Measurements from ENCODE around the gene CD4.

Gene CD4

DNA sequence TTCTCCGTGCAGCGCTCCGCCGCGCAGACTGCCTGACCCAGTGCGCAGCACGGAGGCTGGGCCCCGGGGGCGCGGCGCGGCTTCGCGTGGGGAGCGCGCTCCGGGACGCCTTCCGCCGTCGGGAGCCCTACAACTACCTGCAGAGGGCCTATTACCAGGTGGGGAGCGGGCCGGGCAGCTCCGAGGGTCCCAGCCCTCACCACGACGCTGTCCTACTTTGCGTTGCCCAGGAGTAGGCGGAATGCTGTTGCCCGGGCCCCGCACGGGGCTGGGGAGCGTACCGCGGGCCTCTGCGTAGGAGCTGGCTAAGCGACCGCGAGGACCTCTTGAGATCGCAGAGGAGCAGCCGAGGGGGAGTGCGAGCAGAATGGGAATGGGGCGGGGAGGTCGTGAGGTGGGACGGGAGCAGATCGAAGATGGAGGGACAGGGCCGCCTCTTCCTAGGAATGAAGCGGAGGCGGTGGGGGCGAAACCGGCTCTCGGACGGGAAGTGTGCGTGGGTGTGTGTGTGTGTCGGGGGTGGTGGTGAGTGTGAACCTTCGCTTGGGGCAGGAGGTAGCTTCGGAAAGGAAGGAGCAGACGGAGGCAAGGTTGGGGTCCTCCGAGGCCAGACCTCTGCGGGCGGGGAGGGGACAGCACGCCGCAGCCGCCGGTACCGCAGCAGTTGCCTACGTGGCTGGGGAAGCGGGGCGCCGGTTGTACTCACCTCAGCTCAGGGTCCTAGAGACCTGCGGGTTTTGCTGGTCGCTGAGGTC, 39.6 kb downstream of the CD4 start:
- no peak for DNase-seq (ENCODE audit: low spot score)

DNA sequence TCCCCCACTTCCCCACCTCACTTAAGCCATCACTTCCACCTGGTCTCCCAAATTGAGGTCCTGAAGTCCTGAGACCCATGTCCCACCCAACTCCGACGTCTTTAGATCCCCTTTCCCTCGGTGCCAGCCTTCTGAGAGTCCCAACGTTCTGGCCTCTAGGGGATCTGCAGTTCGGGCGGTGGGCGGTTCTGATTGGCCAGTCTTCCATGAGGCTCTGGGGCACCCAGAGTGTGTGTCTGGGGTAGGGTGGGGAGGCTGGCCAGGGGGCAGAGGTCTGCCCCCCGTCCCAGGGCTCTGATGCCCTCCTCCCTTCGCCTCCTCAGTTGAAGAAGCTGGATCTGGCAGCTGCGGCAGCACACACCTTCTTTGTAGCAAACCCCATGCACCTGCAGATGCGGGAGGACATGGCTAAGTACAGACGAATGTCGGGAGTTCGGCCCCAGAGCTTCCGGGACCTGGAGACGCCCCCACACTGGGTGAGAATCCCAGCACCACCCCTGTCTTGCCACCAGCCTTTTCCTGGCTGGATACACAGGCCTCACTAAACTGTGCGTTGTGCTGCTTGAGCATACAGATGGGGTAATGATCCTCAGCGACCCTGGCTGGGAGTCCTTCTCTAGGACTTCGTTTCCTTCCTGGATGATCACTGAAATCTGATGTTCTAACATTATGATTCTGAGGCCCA, 40.4 kb downstream of the CD4 start:
- DNase-seq (ENCODE audit: low spot score): no peak

DNA sequence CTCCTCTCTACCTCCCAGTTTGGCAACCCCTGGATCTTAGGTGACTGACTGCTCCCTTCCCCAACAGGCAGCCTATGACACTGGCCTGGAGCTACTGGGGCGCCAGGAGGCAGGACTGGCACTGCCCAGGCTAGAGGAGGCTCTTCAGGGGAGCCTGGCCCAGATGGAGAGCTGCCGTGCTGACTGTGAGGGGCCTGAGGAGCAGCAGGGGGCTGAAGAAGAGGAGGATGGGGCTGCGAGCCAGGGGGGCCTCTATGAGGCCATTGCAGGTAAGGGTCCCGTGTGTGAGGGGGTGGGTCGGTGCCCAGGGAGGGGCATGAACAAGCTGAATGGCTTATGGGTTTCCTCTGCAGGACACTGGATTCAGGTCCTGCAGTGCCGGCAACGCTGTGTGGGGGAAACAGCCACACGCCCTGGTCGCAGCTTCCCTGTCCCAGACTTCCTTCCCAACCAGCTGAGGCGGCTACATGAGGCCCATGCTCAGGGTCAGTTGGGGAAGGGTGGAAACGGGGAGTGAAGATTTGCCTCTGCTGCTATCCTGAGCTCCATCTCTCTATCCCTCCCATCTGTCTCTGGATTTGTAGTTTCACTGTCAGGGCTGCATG, 41.1 kb downstream of the CD4 start:
- DNase-seq (ENCODE audit: low spot score): no peak

DNA sequence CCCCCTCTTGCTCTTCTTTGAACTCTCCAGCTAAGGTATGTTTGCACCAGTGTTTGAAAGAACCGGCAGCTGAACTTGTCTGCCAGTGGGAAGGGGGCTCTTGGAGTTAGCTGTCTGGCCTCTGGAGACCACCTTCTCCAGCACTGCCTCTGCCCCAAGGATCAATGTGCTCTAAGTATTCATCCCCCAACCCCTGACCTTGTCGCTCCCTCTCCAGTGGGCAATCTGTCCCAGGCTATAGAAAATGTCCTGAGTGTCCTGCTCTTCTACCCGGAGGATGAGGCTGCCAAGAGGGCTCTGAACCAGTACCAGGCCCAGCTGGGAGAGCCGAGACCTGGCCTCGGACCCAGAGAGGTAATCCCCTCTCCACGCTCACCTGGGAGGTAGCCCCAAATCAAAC, 41.7 kb downstream of the CD4 start:
- no peak for DNase-seq (ENCODE audit: low spot score)

DNA sequence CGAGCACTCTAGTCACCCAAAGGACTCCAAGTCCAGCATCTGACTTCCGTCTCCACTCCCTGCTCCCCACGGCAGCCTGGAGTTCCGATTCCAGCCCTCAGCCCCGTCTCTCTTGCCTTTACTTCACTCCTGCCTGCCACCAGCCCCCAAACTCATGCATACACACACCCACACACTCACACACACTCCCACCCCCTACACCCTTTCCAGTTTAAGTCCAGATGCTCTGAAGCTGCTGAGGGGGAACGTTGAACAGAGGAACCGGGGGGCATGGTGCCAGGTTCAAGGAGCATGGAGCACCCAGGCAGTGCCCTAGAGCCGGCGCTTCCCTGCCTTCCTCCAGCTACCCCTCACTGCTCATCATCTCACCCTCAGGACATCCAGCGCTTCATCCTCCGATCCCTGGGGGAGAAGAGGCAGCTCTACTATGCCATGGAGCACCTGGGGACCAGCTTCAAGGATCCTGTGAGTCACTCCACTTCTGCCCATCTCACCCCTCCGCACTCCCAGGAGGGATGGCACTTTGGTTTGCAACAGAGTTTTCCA, 42.2 kb downstream of the CD4 start:
- no peak for DNase-seq (ENCODE audit: low spot score)

DNA sequence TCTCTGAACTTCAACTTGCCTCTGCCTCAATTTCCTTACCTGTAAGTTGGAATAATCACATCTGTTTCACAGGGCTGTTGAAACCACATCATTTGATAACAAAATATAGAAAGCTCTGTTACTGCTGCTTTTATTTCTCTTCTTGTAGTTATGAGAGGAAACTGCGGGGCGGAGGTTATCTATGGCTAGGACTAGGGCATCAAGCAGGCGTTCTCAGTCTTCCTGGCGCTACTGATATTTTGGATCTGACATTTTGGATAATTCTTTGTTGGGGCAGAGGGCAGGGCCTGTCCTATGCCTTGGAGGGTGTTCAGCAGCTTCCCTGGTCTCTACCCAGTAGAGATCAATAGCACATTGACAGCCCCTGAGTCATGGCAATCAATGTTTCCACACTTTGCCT, 42.8 kb downstream of the CD4 start:
- DNase-seq (ENCODE audit: low spot score): no peak

DNA sequence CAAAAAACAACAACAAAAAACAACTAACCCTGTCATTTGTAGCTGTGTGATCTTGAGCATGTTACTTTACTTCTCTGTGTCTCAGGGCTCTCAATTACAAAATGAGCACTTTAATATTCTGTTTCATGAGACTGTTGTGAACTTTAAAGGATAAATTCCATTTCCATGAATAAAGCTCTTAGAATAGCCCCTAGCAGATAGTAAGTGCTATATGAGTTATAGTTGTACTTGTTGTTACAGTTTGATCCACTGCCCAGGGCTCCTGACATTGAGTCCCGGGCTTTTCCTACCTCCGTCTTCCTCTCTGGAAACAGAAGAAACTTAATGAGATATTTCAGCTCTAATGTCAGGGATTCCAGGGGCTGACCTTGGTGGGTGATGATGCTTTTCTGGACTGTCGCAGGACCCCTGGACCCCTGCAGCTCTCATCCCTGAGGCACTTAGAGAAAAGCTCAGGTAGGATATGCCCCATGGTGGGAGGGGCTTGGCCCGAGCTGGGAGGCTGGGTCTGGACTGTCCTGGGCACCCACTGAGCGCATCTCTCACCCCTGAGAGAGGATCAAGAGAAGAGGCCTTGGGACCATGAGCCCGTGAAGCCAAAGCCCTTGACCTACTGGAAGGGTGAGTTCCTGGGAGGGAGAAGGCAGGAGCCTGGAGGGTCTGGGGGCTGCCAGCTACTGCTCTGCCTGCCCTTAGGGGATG, 44.0 kb downstream of the CD4 start:
- no peak for DNase-seq (ENCODE audit: low spot score)

DNA sequence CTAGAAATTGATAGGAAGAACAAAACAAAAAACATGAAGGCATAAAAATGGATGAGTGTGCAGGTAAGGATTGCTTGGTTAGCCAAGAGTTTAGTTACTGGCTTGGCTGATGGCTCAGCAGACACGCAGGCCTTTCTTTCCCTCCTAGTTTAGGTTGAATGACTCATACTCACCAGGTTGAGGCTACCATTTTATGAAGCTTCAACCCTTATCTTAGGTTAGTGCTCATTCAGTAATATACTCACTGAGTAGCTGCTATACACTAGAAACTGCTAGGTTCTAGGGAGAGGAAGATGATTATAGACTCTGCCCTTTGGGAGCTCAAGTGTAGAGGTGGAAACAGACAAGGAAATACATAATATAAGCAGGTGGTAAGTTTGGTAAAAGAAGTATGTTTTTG, 44.9 kb downstream of the CD4 start:
- DNase-seq (ENCODE audit: low spot score): no peak

DNA sequence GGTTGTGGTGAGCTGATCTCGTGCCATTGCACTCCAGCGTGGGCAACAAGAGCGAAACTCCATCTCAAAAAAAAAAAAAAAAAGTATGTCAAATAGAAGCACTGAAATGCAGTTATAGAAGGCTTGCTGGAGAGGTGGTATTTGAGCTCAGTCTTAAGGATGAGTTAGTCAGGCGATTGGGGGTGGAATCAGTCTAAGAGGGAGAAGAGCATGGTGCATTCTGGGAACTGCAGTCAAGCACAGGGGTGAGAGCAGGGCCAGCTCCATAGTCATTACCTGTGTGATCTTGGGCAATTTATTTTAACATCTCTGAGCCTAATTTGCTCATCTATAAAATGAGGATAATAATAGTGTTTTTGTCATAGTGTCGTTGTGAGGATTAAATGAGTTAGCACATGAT, 45.5 kb downstream of the CD4 start:
- DNase-seq (ENCODE audit: low spot score): no peak

DNA sequence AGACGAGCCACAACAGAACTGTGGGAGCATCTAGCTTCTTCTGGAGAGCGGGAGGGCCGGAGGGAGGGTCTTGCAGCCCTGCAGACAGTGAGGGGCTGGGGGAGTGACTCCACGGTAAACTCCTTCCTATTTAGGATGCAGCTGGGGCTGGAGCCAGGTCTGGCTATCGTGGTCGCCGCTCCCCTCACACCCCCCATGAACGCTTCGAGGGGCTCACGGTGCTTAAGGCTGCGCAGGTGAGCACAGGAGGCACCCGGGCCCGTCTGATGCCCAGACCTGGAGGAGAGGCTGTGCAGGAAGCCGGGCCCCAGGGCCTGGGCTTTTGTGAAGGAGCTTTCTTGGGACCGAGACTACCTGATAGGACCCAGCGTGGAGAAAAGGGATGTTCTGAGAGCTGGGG, 47.5 kb downstream of the CD4 start:
- DNase-seq (ENCODE audit: low spot score): no peak

DNA sequence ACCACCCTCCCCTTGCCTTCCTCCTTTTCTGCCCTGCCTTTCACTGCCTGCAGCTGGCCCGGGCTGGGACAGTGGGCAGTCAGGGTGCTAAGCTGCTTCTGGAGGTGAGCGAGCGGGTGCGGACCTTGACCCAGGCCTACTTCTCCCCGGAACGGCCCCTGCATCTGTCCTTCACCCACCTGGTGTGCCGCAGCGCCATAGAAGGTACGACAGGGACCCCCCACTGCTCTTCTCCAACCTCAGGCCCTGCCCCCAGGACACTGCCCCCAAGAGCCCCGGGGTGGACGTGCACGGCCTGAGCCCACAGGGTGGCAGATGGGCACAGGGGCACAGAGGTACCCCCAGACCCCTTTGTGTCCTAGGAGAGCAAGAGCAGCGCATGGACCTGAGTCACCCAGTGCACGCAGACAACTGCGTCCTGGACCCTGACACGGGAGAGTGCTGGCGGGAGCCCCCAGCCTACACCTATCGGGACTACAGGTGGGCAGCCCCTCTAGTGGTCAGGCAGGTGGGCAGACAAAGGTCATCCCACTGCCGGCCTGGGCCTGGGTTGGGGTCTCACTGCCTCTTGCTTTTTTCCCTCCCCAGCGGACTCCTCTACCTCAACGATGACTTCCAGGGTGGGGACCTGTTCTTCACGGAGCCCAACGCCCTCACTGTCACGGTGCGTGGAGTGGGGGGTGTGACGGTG, 48.2 kb downstream of the CD4 start:
- no peak for DNase-seq (ENCODE audit: low spot score)

DNA sequence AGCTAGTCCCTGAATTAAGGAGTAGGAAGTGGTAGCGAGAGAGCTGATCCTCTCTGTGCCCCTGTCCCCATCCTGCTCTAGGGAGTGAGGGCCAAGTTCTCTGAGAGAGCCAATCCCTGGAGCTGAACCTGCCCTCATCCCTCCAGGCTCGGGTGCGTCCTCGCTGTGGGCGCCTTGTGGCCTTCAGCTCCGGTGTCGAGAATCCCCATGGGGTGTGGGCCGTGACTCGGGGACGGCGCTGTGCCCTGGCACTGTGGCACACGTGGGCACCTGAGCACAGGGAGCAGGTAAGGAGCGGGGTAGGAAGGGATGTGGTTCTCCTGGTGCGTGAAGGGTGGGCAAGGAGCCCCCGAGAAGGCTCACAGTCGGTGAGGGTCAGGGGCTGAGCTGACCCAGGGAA, 49.5 kb downstream of the CD4 start:
- DNase-seq (ENCODE audit: low spot score): no peak

DNA sequence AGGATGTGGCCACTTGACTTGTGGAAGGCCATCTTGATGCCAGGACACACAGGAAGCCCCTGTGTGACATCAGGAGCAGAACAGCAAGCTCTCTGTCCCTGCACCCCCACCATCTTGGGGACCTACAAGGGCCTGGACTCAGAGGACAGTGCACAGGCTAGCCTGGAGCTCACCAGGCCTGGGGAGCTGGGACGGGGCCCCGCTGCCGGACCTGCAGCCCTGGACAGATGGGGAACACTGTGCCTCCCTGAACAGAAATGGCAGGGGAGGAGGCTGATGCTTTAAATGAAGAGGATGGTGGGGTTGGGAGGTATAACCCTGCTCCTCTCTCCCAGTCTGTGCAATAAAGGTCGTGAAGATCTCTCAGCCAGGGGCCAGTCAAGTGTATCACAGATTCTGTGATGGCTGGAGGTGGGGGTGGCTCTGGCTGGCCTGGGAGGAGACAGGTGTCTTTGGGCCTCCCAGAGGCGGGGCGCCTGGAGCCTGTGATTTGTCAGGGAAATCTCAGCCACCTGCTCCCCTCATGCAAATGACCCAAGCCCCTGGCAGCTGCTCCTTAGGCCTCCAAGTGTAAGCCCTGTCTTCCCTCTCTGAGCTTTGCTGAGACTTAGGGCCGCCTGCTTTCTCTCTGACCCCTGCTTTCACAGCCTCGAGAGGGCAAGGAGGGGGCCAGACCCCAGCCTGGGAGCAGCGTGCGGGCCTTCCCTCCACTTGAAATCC, 50.3 kb downstream of the CD4 start:
- DNase-seq (ENCODE audit: low spot score): no peak

DNA sequence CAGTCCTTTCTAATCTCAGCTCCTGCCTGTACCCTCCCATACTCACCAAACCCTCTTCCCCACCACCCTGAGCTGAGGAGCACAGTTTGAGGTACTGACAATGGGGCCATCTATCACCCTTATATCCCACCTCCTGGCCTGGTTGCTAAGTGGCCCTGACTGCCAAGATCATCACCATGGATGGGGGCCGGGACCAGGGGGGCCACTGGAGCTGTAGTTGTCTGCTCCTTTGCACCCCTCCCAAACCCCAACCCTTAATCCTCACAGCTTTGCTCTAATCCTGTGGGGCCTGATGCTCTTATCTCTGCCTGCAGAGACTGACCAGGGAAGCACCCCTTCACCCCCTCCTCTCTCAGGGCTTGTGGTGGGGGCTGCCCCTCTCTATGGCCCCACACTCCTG, 51.0 kb downstream of the CD4 start:
- no peak for DNase-seq (ENCODE audit: low spot score)

DNA sequence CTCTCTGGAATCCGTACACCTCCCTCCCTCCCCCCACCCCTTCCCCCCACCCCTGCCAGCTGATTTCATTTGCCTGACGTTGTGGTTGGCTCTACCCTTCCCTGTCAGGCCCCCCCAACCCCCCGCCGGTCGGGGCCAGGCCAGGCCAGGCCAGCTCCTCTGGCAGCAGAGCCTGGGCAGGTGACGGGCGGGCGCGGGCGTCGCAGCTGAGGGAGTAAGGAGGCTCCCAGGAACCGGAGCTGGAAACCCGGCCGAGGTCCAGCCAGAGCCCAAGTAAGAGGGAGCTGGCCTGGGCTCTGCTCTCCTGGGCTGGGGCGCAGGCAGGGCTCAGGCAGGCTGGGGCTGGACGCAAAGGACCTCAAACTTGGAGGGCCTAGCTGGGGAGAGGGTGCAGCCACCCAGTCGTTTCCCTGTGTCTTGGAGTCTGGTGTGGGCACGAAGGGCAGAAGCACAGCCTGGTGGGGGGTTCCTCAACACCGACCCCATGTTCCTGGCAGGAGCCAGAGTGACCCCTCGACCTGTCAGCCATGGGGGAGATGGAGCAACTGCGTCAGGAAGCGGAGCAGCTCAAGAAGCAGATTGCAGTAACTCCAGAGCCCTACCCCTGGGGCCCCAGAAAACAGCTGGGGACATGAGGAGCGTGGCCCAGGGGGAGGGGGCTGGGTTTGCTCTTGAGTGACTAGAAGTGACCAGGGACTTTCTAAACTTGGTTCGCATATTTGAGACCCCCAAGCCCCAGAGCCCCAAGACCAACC, 51.6 kb downstream of the CD4 start, which contains the start of gene GNB3:
Gene GNB3 (plus strand): TSS at position 165 of the 755 bp plus-strand sequence. CDS start 363 bp downstream, at position 528.
- no peak for DNase-seq (ENCODE audit: low spot score)

DNA sequence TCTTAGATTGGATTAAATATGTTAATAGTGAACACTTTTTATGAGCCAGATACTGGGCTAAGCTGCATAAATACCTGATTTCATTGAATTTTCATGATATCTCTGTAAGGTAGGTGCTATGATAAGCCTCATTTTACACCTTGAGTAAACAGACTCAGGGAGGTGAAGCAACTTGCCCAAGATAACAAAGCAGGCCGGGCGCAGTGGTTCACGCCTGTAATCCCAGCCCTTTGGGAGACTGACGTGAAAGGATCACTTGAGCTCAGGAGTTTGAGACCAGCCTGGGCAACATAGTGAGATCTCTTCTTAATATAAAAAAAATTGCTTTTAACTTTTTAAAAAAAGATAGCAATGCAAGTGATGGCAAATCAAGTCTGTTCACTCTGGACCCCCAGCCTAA, 52.7 kb downstream of the CD4 start:
- no peak for DNase-seq (ENCODE audit: low spot score)

DNA sequence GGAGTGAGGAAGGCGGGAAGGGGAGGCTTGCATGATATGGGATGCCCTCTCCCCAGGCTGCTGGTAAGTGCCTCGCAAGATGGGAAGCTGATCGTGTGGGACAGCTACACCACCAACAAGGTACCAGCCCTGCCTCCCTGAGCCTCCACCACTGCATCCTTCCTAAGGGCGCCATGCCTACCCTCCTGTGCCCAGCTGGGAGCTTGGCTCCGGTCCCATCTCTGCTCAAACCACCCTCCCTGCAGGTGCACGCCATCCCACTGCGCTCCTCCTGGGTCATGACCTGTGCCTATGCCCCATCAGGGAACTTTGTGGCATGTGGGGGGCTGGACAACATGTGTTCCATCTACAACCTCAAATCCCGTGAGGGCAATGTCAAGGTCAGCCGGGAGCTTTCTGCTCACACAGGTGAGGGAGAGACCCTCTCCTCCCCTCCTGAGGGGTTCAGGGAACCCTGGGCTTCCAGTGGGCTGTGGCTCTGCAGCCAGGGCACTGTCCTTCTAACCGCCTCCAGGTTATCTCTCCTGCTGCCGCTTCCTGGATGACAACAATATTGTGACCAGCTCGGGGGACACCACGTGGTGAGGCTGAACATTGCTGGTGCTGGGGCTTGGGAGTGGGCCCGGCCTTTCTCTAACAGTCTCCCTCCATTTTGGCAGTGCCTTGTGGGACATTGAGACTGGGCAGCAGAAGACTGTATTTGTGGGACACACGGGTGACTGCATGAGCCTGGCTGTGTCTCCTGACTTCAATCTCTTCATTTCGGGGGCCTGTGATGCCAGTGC, 54.0 kb downstream of the CD4 start:
- DNase-seq (ENCODE audit: low spot score): no peak

DNA sequence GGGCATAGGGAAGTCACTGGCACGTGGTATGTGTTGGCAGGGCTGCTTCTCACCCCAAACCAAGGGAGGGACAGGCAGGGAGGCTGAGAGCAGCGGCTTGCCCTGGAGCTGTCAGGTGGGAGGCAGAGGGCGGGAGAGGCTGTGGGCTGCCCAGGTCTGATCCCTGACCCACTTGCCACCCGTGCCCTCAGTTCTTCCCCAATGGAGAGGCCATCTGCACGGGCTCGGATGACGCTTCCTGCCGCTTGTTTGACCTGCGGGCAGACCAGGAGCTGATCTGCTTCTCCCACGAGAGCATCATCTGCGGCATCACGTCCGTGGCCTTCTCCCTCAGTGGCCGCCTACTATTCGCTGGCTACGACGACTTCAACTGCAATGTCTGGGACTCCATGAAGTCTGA, 56.1 kb downstream of the CD4 start:
- DNase-seq (ENCODE audit: low spot score): no peak

DNA sequence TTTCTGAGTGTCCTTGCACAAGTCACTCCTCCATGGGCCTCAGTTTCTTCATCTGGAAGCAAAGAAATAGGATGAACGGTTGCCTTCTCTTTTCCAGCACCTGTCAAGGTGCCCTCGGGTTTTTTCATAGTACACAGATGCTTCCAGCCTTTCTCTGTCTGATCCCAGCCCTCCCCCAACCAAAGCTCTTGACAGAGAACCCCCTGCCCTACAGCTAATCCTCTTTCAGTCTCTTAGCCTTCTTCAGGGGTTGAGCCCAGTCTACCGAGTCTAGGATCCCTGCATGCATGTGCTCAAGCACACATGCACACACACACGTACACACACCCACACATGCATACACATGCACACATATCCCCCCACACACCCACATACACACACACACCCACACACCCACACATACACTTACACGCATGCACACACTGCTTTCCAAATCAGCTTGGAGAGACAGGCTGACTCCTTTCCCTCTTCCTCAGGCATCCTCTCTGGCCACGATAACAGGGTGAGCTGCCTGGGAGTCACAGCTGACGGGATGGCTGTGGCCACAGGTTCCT, 57.1 kb downstream of the CD4 start:
- DNase-seq (ENCODE audit: low spot score): no peak
